HG03558 (cell line): ENCODE measurements around the gene CPEB4.

Experiments used
- ATAC-seq: cut with Tn5 transposase; IDR thresholded peaks from one replicate; pipeline ENCODE4 v1.9.1; 2021; ENCODE audit warnings: moderate number of reproducible peaks; ENCODE audit not compliant: unreplicated experiment; ENCODE audit errors: extremely low read depth

Gene CPEB4

GRCh38 chr5:173858670-173859407 lies 29.3 kb upstream of the CPEB4 start:
- no peak for ATAC-seq

GRCh38 chr5:173859408-173860159 lies 28.6 kb upstream of the CPEB4 start:
- ATAC-seq, result no peak

- ATAC-seq, result no peak
Observed at GRCh38 chr5:173862047-173862477, 26.1 kb upstream of the CPEB4 start.

- ATAC-seq, result no peak
Observed at GRCh38 chr5:173863359-173863758, 24.8 kb upstream of the CPEB4 start.

GRCh38 chr5:173864126-173865050 lies 23.8 kb upstream of the CPEB4 start:
- ATAC-seq, result no peak

- ATAC-seq, result no peak
Observed at GRCh38 chr5:173866243-173866857, 21.8 kb upstream of the CPEB4 start.

GRCh38 chr5:173866858-173867679 lies 21.1 kb upstream of the CPEB4 start:
- ATAC-seq, result no peak

- no peak for ATAC-seq
Observed at GRCh38 chr5:173868096-173868880, 19.9 kb upstream of the CPEB4 start.

GRCh38 chr5:173869316-173869715 lies 18.8 kb upstream of the CPEB4 start:
- no peak for ATAC-seq

- no peak for ATAC-seq
Observed at GRCh38 chr5:173872957-173873305, 15.2 kb upstream of the CPEB4 start.

GRCh38 chr5:173873306-173873922 lies 14.7 kb upstream of the CPEB4 start:
- no peak for ATAC-seq

GRCh38 chr5:173875189-173875588 lies 13.0 kb upstream of the CPEB4 start:
- no peak for ATAC-seq

- ATAC-seq, result no peak
Observed at GRCh38 chr5:173878224-173878967, 9.8 kb upstream of the CPEB4 start.

GRCh38 chr5:173880306-173880985 lies 7.7 kb upstream of the CPEB4 start:
- no peak for ATAC-seq

GRCh38 chr5:173881811-173882575 lies 6.2 kb upstream of the CPEB4 start:
- no peak for ATAC-seq

- no peak for ATAC-seq
Observed at GRCh38 chr5:173882632-173883031, 5.5 kb upstream of the CPEB4 start.
